GM21717 (cell line): ENCODE measurements around the gene PPP1R12C.
A peak's percentile ranks its signal among the peaks of the same experiment; 100 is the strongest.
"Not testable (repeated sequence)": the region's sequence is repeated elsewhere in the genome, so short reads cannot be mapped to it uniquely, and the experiment has no call there.

Experiments
- ATAC-seq: cut with Tn5 transposase; IDR thresholded peaks from one replicate; pipeline ENCODE4 v1.9.1; 2021; ENCODE audit warnings: mild to moderate bottlenecking, moderate library complexity; ENCODE audit not compliant: unreplicated experiment

Gene PPP1R12C

GRCh38 chr19:55116859-55117662 lies at the start of gene PPP1R12C:
Gene PPP1R12C (minus strand): TSS chr19:55117637. CDS start chr19:55117543, 94 bp downstream.
- peak; percentile 2 for ATAC-seq

- ATAC-seq, result peak; percentile 56
Measured at GRCh38 chr19:55166530-55167268, 49.3 kb upstream of the PPP1R12C start, which contains the start of gene DNAAF3. Gene DNAAF3 (minus strand): TSS chr19:55166613. CDS start chr19:55166413, 200 bp downstream.

DNA sequence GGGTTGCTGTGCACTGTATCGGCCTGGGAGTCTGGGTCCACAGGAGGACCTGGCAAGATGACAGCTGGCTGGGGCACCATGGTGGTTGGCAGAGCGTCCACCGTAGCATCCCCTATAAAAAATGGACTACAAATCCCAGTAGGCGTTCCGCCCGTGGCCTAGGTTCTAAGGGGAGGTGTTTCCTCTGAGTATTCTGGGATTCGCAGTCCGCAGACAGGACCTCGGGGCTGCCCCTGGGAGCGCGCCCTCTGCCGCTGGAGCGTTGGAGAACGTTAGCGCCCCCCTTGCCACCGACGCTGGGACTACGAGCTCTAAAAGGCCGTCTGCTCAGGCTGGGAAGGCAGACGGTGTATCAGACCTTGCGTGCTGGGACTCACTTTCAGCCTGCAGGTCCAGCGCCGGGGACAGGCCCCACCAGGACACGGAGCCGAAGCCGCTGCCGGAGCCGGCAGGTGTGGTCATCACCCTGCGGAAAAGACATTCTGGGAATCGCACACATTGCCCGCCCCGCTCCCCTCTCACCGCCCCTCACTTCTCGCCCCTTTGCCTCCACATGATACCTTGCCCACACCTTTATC lies 48.6 kb upstream of the PPP1R12C start:
- ATAC-seq, result peak; percentile 21

- ATAC-seq, result no peak
Measured at GRCh38 chr19:55161571-55162322, 44.3 kb upstream of the PPP1R12C start.

GRCh38 chr19:55160986-55161365 lies 43.5 kb upstream of the PPP1R12C start:
- no peak for ATAC-seq

GRCh38 chr19:55160128-55160985 lies 42.9 kb upstream of the PPP1R12C start:
- ATAC-seq, result peak; percentile 64

GRCh38 chr19:55158848-55159749 lies 41.7 kb upstream of the PPP1R12C start:
- no peak for ATAC-seq

DNA sequence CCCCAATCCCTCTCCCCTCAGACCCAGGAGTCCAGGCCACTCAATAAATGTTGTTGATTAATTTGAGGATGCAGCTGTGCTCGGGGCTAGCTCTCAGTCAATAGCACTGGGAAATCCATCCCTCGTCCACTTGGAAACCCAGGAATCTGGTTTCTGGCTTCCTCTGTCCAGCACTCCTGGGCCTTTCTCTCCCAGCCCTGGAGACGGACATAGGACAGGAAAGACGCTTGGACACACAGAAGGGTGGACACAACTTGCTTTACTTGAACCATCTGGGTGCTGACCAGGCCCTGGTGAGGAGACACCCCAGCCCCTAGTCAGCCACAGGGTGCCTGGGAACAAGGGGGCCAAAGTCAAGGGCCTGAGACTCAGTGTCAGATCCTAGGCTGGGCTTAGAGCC lies 41.0 kb upstream of the PPP1R12C start:
- ATAC-seq, result no peak

- ATAC-seq, result no peak
Measured at GRCh38 chr19:55157064-55157908, 39.8 kb upstream of the PPP1R12C start, which contains the start of gene TNNI3. Gene TNNI3 (minus strand): TSS chr19:55157732. CDS start chr19:55157589, 143 bp downstream.

DNA sequence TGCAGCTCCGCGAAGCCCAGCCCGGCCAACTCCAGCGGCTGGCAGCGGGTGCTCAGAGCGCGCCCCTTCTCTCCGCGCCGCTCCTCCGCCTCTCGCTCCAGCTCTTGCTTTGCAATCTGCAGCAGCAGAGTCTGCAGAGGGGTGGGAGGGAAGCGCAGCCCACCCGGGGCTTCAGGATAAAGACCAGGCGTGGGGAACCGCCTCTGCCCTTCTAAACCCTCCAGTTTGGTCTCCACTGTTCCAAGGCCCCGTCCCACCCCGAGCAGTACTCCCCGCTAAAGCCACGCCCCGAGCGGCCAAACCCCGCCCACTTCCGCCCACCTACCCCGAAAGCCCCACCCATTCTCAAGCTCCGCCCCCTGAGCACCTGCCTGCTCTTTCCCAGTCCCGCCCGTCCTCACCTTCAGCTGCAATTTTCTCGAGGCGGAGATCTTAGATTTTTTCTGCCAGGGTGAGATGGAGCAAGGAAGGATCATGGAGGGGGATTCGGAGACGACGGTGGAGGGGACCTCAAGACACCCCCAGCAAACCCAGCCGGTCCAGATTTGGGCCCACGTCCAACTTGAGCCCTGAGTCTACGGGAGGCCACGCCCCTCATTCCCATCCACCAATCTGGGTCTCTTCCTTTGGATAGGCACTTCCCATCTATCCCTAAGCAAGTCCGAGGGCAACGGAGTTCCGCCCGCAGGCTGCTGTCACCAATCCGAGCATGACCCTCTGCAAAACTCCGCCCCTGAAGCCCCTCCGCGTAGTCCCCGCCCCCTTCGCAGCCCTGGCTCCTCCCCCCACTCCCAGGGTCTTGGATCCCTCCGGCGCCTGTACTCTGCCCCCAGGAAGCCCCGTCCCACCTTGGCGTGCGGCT lies 39.0 kb upstream of the PPP1R12C start:
- ATAC-seq, result no peak

DNA sequence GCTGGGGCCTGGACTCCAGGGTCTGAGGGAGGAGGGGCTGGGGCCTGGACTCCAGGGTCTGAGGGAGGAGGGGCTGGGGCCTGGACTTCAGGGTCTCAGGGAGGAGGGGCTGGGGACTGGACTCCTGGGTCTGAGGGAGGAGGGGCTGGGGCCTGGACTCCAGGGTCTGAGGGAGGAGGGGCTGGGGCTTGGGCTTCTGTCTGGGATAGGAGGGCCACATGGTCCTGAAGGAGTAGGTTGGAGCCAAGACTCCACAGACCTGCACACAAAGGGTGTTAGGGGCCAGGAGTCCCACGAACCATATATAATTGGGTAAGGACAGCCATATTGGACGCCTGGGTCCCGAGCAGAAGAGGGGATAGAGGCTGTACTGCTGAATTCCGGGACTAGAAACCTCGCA lies 38.3 kb upstream of the PPP1R12C start:
- not testable (repeated sequence) for ATAC-seq

DNA sequence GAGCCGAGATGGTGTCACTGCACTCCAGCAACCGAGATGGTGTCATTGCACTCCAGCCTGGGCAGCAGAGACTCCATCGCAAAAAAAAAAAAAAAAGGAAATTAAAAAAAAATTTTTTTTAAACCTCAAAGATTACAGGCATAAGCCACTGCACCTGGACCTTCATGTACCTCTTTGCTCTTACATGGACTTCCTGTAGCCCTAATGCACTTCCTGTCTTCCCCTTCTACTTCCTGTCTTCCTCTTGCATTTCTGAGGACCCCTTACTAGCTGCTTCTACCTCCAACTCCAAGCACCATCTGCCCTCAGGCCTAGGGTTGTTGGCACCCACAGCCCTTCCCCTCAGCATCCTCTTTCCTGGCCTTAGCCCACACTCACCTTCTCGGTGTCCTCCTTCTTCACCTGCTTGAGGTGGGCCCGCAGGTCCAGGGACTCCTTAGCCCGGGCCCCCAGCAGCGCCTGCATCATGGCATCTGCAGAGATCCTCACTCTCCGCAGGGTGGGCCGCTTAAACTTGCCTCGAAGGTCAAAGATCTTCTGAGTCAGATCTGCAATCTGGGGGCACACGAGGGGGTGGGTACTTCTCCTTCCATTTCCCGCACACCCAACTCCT lies 36.3 kb upstream of the PPP1R12C start:
- ATAC-seq, result no peak

GRCh38 chr19:55152017-55152416 lies 34.6 kb upstream of the PPP1R12C start:
- no peak for ATAC-seq

DNA sequence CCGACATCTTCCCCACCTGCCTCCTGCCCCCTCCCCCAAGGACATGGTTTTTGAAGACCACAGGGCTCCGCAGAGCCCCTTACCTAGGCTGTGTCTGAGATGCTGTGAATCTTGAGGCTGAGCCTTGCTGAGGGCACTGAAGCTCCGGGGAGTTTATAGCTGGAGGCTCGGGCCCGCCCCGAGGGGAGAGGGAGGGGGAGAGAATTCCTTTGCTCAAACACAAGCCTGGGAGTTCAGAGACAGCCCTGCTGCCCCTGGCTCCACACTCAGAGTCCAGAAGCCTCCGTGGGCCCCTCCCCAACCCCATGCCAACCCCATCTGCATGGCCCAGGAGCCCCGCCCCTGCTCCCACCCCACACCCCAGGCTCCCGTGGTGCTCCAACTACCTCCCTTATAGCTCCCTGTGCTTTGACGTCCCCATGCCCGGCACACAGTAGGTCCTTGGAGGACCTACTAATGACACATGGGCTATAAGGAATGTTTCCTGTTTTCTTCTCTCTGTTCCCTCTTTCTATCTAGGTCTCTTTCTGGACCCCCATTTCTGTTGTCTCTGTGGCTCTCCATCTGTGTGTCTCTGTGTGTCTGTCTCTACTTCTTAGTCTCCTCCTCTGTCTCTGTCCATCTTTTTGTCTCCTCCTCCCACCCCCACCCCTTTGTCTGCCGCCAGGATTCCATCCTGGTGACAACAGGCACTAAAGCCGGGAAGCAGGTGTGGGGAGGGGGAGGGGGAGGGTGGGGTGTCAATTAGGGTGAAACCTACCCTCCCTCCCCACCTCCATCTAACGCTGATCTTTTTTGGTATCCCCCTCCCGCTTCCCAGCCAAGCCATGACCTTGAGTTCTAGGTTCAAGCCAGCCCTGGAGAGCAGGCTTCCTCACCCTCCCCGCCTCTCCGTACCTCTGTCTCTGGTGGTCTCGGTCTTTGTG lies 31.9 kb upstream of the PPP1R12C start, which contains the start of gene TNNT1:
Gene TNNT1, minus strand, starts transcription at position 129 of the 926 bp plus-strand sequence. CDS start 2,049 bp downstream, outside the sequence.
- no peak for ATAC-seq

GRCh38 chr19:55147545-55148251 lies 30.3 kb upstream of the PPP1R12C start:
- no peak for ATAC-seq
